ENCODE measurements around the gene ADGRF1.

DNA sequence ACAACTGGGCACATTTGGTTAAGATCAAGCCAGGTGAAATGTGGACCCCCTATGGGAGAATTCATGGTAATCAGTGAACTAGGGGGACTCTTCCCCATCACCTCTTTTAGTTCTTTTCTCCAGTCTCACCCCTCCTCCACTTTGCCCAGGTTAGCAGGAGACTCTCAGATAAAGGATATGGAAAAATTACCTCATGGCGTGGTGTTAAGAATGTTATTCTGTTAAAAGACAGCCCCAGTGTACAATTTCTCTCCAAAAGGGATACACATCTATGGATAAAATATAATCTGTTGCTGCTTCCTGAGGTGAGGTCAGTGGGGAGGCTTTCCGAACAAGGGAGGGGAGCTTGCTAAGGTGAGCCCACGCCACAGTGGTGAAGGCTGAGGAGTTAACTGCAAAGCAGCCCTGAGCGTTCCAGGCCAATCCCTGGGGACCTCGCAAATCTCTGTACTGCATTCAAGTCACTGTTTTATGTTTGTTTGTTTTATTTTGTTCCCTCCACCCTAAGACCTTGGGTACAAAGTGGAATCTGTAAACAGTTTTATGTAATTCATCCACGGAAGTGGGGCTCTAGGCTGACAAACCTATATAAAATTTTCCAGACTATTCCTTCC, 52.0 kb downstream of the ADGRF1 start:
- TF ChIP-seq, protein P1, sequence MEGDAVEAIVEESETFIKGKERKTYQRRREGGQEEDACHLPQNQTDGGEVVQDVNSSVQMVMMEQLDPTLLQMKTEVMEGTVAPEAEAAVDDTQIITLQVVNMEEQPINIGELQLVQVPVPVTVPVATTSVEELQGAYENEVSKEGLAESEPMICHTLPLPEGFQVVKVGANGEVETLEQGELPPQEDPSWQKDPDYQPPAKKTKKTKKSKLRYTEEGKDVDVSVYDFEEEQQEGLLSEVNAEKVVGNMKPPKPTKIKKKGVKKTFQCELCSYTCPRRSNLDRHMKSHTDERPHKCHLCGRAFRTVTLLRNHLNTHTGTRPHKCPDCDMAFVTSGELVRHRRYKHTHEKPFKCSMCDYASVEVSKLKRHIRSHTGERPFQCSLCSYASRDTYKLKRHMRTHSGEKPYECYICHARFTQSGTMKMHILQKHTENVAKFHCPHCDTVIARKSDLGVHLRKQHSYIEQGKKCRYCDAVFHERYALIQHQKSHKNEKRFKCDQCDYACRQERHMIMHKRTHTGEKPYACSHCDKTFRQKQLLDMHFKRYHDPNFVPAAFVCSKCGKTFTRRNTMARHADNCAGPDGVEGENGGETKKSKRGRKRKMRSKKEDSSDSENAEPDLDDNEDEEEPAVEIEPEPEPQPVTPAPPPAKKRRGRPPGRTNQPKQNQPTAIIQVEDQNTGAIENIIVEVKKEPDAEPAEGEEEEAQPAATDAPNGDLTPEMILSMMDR (IDR thresholded peaks at IDR 0.05) = no peak
- no peak for TF ChIP-seq POLR2A (IDR thresholded peaks at IDR 0.05)
